ENCODE measurements around the gene DCAF8L1. TPM values are rescaled to one million over a fixed set of nuclear protein-coding genes. Genes with fewer than 3 reads are reported as not detected.

The DCAF8L1 gene
- total and polyA plus RNA-seq, 2 of the 4 experiments (the other 2 are of a cell fraction) = not detected

GRCh38 chrX:27997622-27998021, 16.4 kb upstream of the DCAF8L1 start:
- Histone ChIP-seq H3K18ac (ENCODE audit: low read depth, low read length) (no peak overlapping the region), H4K8ac (ENCODE audit: low read depth in 2 of 2, low read length in 2 of 2) (no peak overlapping the region), H4K5ac (ENCODE audit: low read depth, low read length) (no peak overlapping the region), H3K4me2 (ENCODE audit: low read depth, low read length) (no peak overlapping the region), H4K20me1 (ENCODE audit: insufficient read depth, low read length) (no peaks in the 10 kb centered on the region), H2AFZ (replicated peaks; ENCODE audit: low read length, poor library complexity) (no peak overlapping the region), H2AK9ac (replicated peaks; ENCODE audit: low read depth, low read length, poor library complexity) (no peak overlapping the region), H2BK5ac (ENCODE audit: low read depth, low read length, poor library complexity, severe bottlenecking) (no peak overlapping the region), H3K4ac (ENCODE audit: low read depth, low read length) (no peak overlapping the region), H3K56ac (ENCODE audit: extremely low read depth, insufficient read depth, low read length) (no peak overlapping the region), H2AK5ac (ENCODE audit: low read depth, low read length) (no peak overlapping the region), H3K9me3 (ENCODE audit: control insufficient read depth, insufficient read depth, low read length) (no peaks in the 10 kb centered on the region), H2BK20ac (ENCODE audit: low read depth, low read length) (no peak overlapping the region), H3K4me3 (ENCODE audit: insufficient read depth, low read depth, low read length) (no peak overlapping the region), H3K79me1 (ENCODE audit: low read depth in 1 of 2, low read length in 2 of 2) (no peaks in the 10 kb centered on the region), H2BK120ac (ENCODE audit: low read depth, low read length) (no peak overlapping the region), H3K23ac (ENCODE audit: low read depth, low read length) (no peak overlapping the region), H2BK15ac (ENCODE audit: low read depth, low read length) (no peak overlapping the region), H3K27ac (ENCODE audit: insufficient read depth, low read length) (no peak overlapping the region), H3K36me3 (ENCODE audit: control insufficient read depth, insufficient read depth, low read length) (no peaks in the 10 kb centered on the region), H3K27me3 (ENCODE audit: control insufficient read depth, insufficient read depth, low read length) (no peaks in the 10 kb centered on the region), H3K9me1 (ENCODE audit: insufficient read depth, low read length) (no peaks in the 10 kb centered on the region), H3K9ac (ENCODE audit: low read depth, low read length) (no peak overlapping the region), H3K14ac (replicated peaks; ENCODE audit: low read depth, low read length) (no peak overlapping the region), H4K91ac (ENCODE audit: insufficient read depth, low read depth, low read length) (no peak overlapping the region), H3K4me1 (ENCODE audit: control insufficient read depth, insufficient read depth, low read length) (no peaks in the 10 kb centered on the region)
- CTCF ChIA-PET = no interaction called here
- no peak for DNase-seq
- dilution Hi-C loops (cut with HindIII; ENCODE audit: low sequenced_read_pairs, unreplicated experiment) = no loop called here
- TF ChIP-seq BHLHE40 (IDR thresholded peaks at IDR 0.05; ENCODE audit: low read depth, low read length) = no peak
- no peak for TF ChIP-seq USF2 (IDR thresholded peaks at IDR 0.05; ENCODE audit: low read depth, low read length)
- TF ChIP-seq FOS (IDR thresholded peaks at IDR 0.05; ENCODE audit: low read depth, low read length) = no peak
- no peak for TF ChIP-seq RFX5 (IDR thresholded peaks at IDR 0.05; ENCODE audit: low read depth, low read length)
- no peak for TF ChIP-seq MXI1 (IDR thresholded peaks at IDR 0.05; ENCODE audit: borderline replicate concordance, low read depth, low read length)
- TF ChIP-seq NFE2L2 (IDR thresholded peaks at IDR 0.05; ENCODE audit: low read depth, low read length) = no peak
- no peak for TF ChIP-seq POLR2A (IDR thresholded peaks at IDR 0.05; ENCODE audit: low read depth, low read length)
- TF ChIP-seq RCOR1 (IDR thresholded peaks at IDR 0.05; ENCODE audit: insufficient replicate concordance, low read length) = no peak
- no peak for TF ChIP-seq MAFK (IDR thresholded peaks at IDR 0.05; ENCODE audit: low read depth, low read length)
- TF ChIP-seq MAZ (IDR thresholded peaks at IDR 0.05; ENCODE audit: borderline replicate concordance, low read depth, low read length) = no peak
- no peak for TF ChIP-seq CHD1 (IDR thresholded peaks at IDR 0.05; ENCODE audit: low read depth, low read length)
- no peak for ATAC-seq (ENCODE audit: low read depth)
- intact Hi-C loops (cut with micrococcal nuclease) = no loop called here
- WGBS, 2 experiments (ENCODE audit: extremely low coverage in 2 of 2, insufficient read length in 1 of 2) = no CpG with 5 or more reads among the region's 2 CpGs
- POLR2A ChIA-PET (ENCODE audit: unreplicated experiment) = no interaction called here
- in situ Hi-C loops (cut with MboI; ENCODE audit: low sequenced_read_pairs) = no loop called here
- BruUV-seq (replicated peaks) = no TSS peak
